HEK293 (cell line): ENCODE measurements around the gene ECPAS.

Experiments used
- BCL11B ChIP-seq: fragments of 450-650 bp; formaldehyde crosslinking; IDR thresholded peaks from 2 replicates; pipeline ENCODE4 v1.5.1; 2016; ENCODE audit warnings: low read depth, missing biosample characterization, missing genetic modification characterization
- CTCF ChIP-seq: fragments of 450-650 bp; formaldehyde crosslinking; IDR thresholded peaks from 2 replicates; pipeline ENCODE4 v1.5.1; 2016; ENCODE audit warnings: missing biosample characterization, missing genetic modification characterization
- HOXA7 ChIP-seq: sonication (generic); formaldehyde crosslinking; IDR thresholded peaks from 2 replicates; pipeline ENCODE4 v1.8.1; 2022; ENCODE audit warnings: missing genetic modification reagents, borderline replicate concordance
- KLF1 ChIP-seq: fragments of 450-650 bp; formaldehyde crosslinking; IDR thresholded peaks from 2 replicates; pipeline ENCODE4 v1.5.1; 2016; ENCODE audit warnings: missing biosample characterization, missing genetic modification characterization
- MZF1 ChIP-seq: fragments of 450-650 bp; formaldehyde crosslinking; IDR thresholded peaks from 2 replicates; pipeline ENCODE4 v1.5.1; 2017; ENCODE audit warnings: missing biosample characterization, missing genetic modification characterization, borderline replicate concordance
- PBX3 ChIP-seq: sonication (generic); formaldehyde crosslinking; IDR thresholded peaks from 2 replicates; pipeline ENCODE4 v1.8.1; 2022; ENCODE audit warnings: mild to moderate bottlenecking, moderate library complexity, missing genetic modification reagents
- PRDM4 ChIP-seq: fragments of 450-650 bp; formaldehyde crosslinking; IDR thresholded peaks from 2 replicates; pipeline ENCODE4 v1.5.1; 2017; ENCODE audit warnings: missing biosample characterization, missing genetic modification characterization
- RBAK ChIP-seq: fragments of 450-650 bp; formaldehyde crosslinking; IDR thresholded peaks from 2 replicates; pipeline ENCODE4 v1.5.1; 2016; ENCODE audit warnings: missing biosample characterization, missing genetic modification characterization
- SETDB1 ChIP-seq: IDR thresholded peaks from one replicate; pipeline ENCODE4 v1.6.1; 2017; ENCODE audit warnings: mild to moderate bottlenecking, low read length, moderate library complexity, mixed read lengths; ENCODE audit not compliant: insufficient read length
- ZBTB11 ChIP-seq: fragments of 450-650 bp; formaldehyde crosslinking; conservative IDR thresholded peaks from 2 replicates; pipeline ENCODE4 v1.5.1; 2016; ENCODE audit warnings: low read depth, missing biosample characterization, missing genetic modification characterization
- ZBTB21 ChIP-seq: fragments of 450-650 bp; formaldehyde crosslinking; IDR thresholded peaks from 2 replicates; pipeline ENCODE4 v1.5.1; 2017; ENCODE audit warnings: missing biosample characterization, missing genetic modification characterization
- ZNF114 ChIP-seq: fragments of 450-650 bp; formaldehyde crosslinking; IDR thresholded peaks from 2 replicates; pipeline ENCODE4 v1.5.0; 2017; ENCODE audit warnings: missing biosample characterization, missing genetic modification characterization
- ZNF18 ChIP-seq: fragments of 450-650 bp; formaldehyde crosslinking; IDR thresholded peaks from 2 replicates; pipeline ENCODE4 v1.5.1; 2016; ENCODE audit warnings: missing biosample characterization, missing genetic modification characterization
- ZNF202 ChIP-seq: fragments of 450-650 bp; formaldehyde crosslinking; IDR thresholded peaks from 2 replicates; pipeline ENCODE4 v1.5.1; 2016; ENCODE audit warnings: missing biosample characterization, missing genetic modification characterization, borderline replicate concordance
- ZNF211 ChIP-seq: fragments of 450-650 bp; formaldehyde crosslinking; IDR thresholded peaks from 2 replicates; pipeline ENCODE4 v1.5.1; 2016; ENCODE audit warnings: low read depth, missing biosample characterization, missing genetic modification characterization
- ZNF266 ChIP-seq: fragments of 450-650 bp; formaldehyde crosslinking; IDR thresholded peaks from 2 replicates; pipeline ENCODE4 v1.5.1; 2016; ENCODE audit warnings: missing biosample characterization, missing genetic modification characterization, low read depth
- ZNF341 ChIP-seq: fragments of 450-650 bp; formaldehyde crosslinking; IDR thresholded peaks from 2 replicates; pipeline ENCODE4; 2016; ENCODE audit warnings: low read depth, missing biosample characterization, missing genetic modification characterization
- ZNF404 ChIP-seq: fragments of 450-650 bp; formaldehyde crosslinking; IDR thresholded peaks from 2 replicates; pipeline ENCODE4 v1.5.1; 2017; ENCODE audit warnings: missing biosample characterization, missing genetic modification characterization
- ZNF416 ChIP-seq: fragments of 450-650 bp; formaldehyde crosslinking; IDR thresholded peaks from 2 replicates; pipeline ENCODE4 v1.5.1; 2016; ENCODE audit warnings: missing biosample characterization, missing genetic modification characterization
- ZNF513 ChIP-seq: fragments of 450-650 bp; IDR thresholded peaks from 2 replicates; pipeline ENCODE4 v1.5.1; 2018; ENCODE audit warnings: missing biosample characterization, missing genetic modification characterization
- ZNF558 ChIP-seq: fragments of 450-650 bp; formaldehyde crosslinking; IDR thresholded peaks from 2 replicates; pipeline ENCODE4 v1.5.1; 2016; ENCODE audit warnings: missing biosample characterization, missing genetic modification characterization
- ZNF610 ChIP-seq: fragments of 450-650 bp; formaldehyde crosslinking; IDR thresholded peaks from 2 replicates; pipeline ENCODE4 v1.5.1; 2016; ENCODE audit warnings: missing biosample characterization, missing genetic modification characterization, borderline replicate concordance
- ZNF629 ChIP-seq: fragments of 450-650 bp; formaldehyde crosslinking; IDR thresholded peaks from 2 replicates; pipeline ENCODE4 v1.5.1; 2017; ENCODE audit warnings: missing biosample characterization, missing genetic modification characterization
- ZNF658 ChIP-seq: fragments of 450-650 bp; formaldehyde crosslinking; IDR thresholded peaks from 2 replicates; pipeline ENCODE4; 2016; ENCODE audit warnings: missing biosample characterization, missing genetic modification characterization
- ZNF747 ChIP-seq: fragments of 450-650 bp; formaldehyde crosslinking; IDR thresholded peaks from 2 replicates; pipeline ENCODE4 v1.5.1; 2016; ENCODE audit warnings: missing biosample characterization, missing genetic modification characterization
- ZNF76 ChIP-seq: fragments of 450-650 bp; formaldehyde crosslinking; IDR thresholded peaks from 2 replicates; pipeline ENCODE4; 2016; ENCODE audit warnings: low read depth, missing biosample characterization, missing genetic modification characterization, borderline replicate concordance
- ZNF830 ChIP-seq: fragments of 450-650 bp; IDR thresholded peaks from 2 replicates; pipeline ENCODE4 v1.5.0; 2018; ENCODE audit warnings: missing biosample characterization, missing genetic modification characterization, low read depth, mild to moderate bottlenecking, moderate library complexity
- ZSCAN30 ChIP-seq: fragments of 450-650 bp; IDR thresholded peaks from 2 replicates; pipeline ENCODE4 v1.5.1; 2018; ENCODE audit warnings: missing biosample characterization, mild to moderate bottlenecking, missing genetic modification characterization, moderate library complexity

The ECPAS gene

GRCh38 chr9:111481885-111482636 is 2.1 kb downstream of the ECPAS start (continued):
- TF ChIP-seq SETDB1 (no peak), KLF1 (tag by site-specific recombination) (no peak), ZBTB11 (no peak), ZBTB21 (tag by site-specific recombination) (no peak), BCL11B (tag by site-specific recombination) (no peak), ZNF76 (no peak), ZSCAN30 (tag by site-specific recombination) (peak; percentile 76), PBX3 (CRISPR knock-in tag) (no peak), ZNF202 (tag by site-specific recombination) (no peak), PRDM4 (peak; percentile 18; the same call in 1 of the 2 replicates), ZNF416 (tag by site-specific recombination) (no peak), ZNF610 (no peak), CTCF (tag by site-specific recombination) (no peak), ZNF18 (tag by site-specific recombination) (peak; percentile 100), MZF1 (tag by site-specific recombination) (peak; percentile 97), ZNF830 (tag by site-specific recombination) (no peak), ZNF558 (tag by site-specific recombination) (peak; percentile 32; the same call in 1 of the 2 replicates), ZNF658 (tag by site-specific recombination) (no peak), ZNF114 (no peak), ZNF513 (peak; percentile 4; the same call in 1 of the 2 replicates), ZNF404 (no peak), RBAK (tag by site-specific recombination) (no peak), ZNF629 (tag by site-specific recombination) (peak; percentile 68), ZNF747 (tag by site-specific recombination) (no peak), ZNF341 (no peak; the same call in 1 of the 2 replicates), ZNF266 (tag by site-specific recombination) (no peak), ZNF211 (tag by site-specific recombination) (no peak), HOXA7 (no peak)
